Gastroesophageal sphincter (tissue), 4 donors: Measurements from ENCODE around the gene MMP14. TPM values are rescaled to one million over a fixed set of nuclear protein-coding genes. Genes with fewer than 3 reads are reported as not detected.
A peak's percentile ranks its signal among the peaks of the same experiment; 100 is the strongest.
"Not testable (repeated sequence)": the region's sequence is repeated elsewhere in the genome, so short reads cannot be mapped to it uniquely, and the experiment has no call there.

Source experiments
- ATAC-seq: fragments of 150-250 bp; one replicate; pipeline ENCODE4 v1.9.1; 2016; ENCODE audit warnings: mild to moderate bottlenecking, moderate library complexity
- H3K27ac ChIP-seq, 4 donors: fragments of 200-600 bp; sonication (generic) in 3 of 4; 1 replicate in 3 of 4; 2 replicates in 1 of 4; pipeline ENCODE4 v1.5.1; 2016 to 2019
- H3K27me3 ChIP-seq: fragments of 200-600 bp; sonication (generic); one replicate; pipeline ENCODE4 v1.5.1; 2019
- H3K36me3 ChIP-seq, 2 donors: fragments of 200-600 bp; sonication (generic); one replicate each; pipeline ENCODE4 v1.5.1; 2019; ENCODE audit warnings: control low read depth in 1 of 2
- H3K4me1 ChIP-seq, 3 donors: fragments of 200-600 bp; sonication (generic); 1 replicate in 2 of 3; 2 replicates in 1 of 3; pipeline ENCODE4 v1.5.1; 2016 to 2019; ENCODE audit warnings: control low read depth in 2 of 3
- H3K4me3 ChIP-seq, 2 donors: fragments of 200-600 bp; sonication (generic); one replicate each; pipeline ENCODE4 v1.5.1; 2019; ENCODE audit warnings: mild to moderate bottlenecking in 1 of 2, moderate library complexity in 1 of 2
- H3K9me3 ChIP-seq, 3 donors: fragments of 200-600 bp; sonication (generic); one replicate each; pipeline ENCODE4 v1.5.1; 2017 to 2019; ENCODE audit warnings: control low read depth in 2 of 3
- EP300 ChIP-seq: sonication (generic); formaldehyde crosslinking; IDR thresholded peaks from one replicate; pipeline ENCODE4 v1.6.1; 2017; ENCODE audit warnings: antibody characterized with exemption, mild to moderate bottlenecking
- POLR2A ChIP-seq, 2 donors: fragments of 450-650 bp; IDR thresholded peaks; one replicate each; pipeline ENCODE4 v1.6.1; 2017; ENCODE audit warnings: antibody characterized with exemption in 2 of 2, mild to moderate bottlenecking in 2 of 2, moderate library complexity in 1 of 2
- POLR2AphosphoS5 ChIP-seq: sonication (generic); formaldehyde crosslinking; IDR thresholded peaks from one replicate; pipeline ENCODE4 v1.6.1; 2017; ENCODE audit warnings: antibody characterized with exemption
- WGBS, 2 donors: methylation state at CpG; one replicate each; pipeline ENCODE4 v1.1.5; 2018; ENCODE audit warnings: low coverage in 1 of 2; 5-methylcytosine and 5-hydroxymethylcytosine counted together
- total RNA-seq, 4 donors: library from RNA; depleted of rRNA; stranded (reverse); fragments of >200 nt; gene quantifications; one replicate each; pipeline ENCODE4 v1.1.0, GENCODE V29; 2016
- TF ChIP-seq, protein P1 (sequence below), 4 experiments: fragments of 200-600 bp in 2 of 4; fragments of 450-650 bp in 2 of 4; sonication (generic) in 1 of 4; IDR thresholded peaks; one replicate each; pipeline ENCODE4 v1.5.1; 2017 to 2019; ENCODE audit warnings: antibody characterized with exemption in 4 of 4, mild to moderate bottlenecking in 2 of 4, moderate library complexity in 2 of 4

Gene MMP14
- total RNA-seq, 4 donors from 2014 or later, result 114 to 127 (median 123) TPM

- no peak for TF ChIP-seq POLR2A (IDR thresholded peaks at IDR 0.05)
- no peak for TF ChIP-seq POLR2AphosphoS5
- TF ChIP-seq EP300, result no peak
- TF ChIP-seq, protein P1, sequence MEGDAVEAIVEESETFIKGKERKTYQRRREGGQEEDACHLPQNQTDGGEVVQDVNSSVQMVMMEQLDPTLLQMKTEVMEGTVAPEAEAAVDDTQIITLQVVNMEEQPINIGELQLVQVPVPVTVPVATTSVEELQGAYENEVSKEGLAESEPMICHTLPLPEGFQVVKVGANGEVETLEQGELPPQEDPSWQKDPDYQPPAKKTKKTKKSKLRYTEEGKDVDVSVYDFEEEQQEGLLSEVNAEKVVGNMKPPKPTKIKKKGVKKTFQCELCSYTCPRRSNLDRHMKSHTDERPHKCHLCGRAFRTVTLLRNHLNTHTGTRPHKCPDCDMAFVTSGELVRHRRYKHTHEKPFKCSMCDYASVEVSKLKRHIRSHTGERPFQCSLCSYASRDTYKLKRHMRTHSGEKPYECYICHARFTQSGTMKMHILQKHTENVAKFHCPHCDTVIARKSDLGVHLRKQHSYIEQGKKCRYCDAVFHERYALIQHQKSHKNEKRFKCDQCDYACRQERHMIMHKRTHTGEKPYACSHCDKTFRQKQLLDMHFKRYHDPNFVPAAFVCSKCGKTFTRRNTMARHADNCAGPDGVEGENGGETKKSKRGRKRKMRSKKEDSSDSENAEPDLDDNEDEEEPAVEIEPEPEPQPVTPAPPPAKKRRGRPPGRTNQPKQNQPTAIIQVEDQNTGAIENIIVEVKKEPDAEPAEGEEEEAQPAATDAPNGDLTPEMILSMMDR (IDR thresholded peaks at IDR 0.05), result no peak
- peaks cover 3 to 62% (median 48%) of the 10 kb centered on the region in 3 donors for H3K4me1 ChIP-seq
- no peak overlapping the region for H3K4me3 ChIP-seq
- H3K27me3 ChIP-seq, result no peaks in the 10 kb centered on the region
- peak overlapping the region in 3 of 4 donors; percentile 54 to 90 (median 67) for H3K27ac ChIP-seq
- no peak for ATAC-seq
- H3K9me3 ChIP-seq, result no peaks in the 10 kb centered on the region
- no peaks in the 10 kb centered on the region for H3K36me3 ChIP-seq
- 78 to 100% methylated on average over 1 to 2 of the region's 2 CpGs for WGBS, 2 donors
These were observed 16.2 kb downstream of the MMP14 start for GRCh38 chr14:22852599-22852939.

DNA sequence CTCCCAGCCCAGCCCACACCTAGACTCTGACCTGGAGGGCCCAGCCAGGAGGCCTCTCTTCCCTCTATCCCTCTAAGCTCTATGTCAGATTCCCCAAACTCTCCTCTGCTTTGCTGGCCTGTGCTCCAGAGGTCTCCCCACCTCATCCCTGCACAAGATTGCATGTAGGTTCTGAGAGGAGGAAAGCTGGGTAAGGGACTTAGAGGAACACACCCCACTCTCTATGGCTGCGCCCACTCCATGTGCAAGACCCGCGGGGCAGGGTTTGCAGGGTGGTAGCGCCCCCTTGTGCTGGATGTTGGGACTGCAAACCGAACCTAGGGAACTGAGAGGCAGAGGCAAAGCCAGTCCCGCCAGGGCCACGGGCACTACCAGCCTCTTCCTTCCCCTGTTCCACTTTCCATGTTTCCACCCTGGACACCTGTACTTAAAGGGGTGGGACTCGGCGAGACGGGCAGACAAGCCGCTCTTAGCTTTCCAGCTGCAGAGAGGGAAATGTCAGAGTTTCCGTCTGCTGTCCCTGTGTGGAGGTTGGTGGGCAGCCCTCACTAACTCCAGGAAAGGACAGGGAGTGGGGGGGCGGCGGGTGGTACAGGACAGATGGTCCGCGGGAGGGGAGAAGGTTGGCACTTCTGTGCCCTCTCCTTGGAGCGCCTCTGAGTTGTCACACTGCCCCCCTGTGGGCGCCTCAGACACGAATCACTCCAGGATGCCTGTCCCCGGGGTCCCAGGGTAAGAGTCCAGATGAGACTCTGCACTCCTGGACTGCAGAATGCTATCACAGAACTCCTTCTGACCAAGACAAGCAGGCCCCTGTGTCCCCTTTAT lies 16.8 kb downstream of the MMP14 start:
- WGBS, 2 donors, result 0% methylated on average over 1 of the region's 20 CpGs; no CpG with 5 or more reads in 1 of the 2 donors
- Histone ChIP-seq H3K4me1 (peaks cover 3 to 56% (median 42%) of the 10 kb centered on the region in 3 donors), H3K27ac (peak overlapping the region in 3 of 4 donors; percentile 54 to 90 (median 67)), H3K36me3 (no peaks in the 10 kb centered on the region), H3K9me3 (no peaks in the 10 kb centered on the region), H3K4me3 (peak overlapping the region; percentile 24 to 48), H3K27me3 (no peaks in the 10 kb centered on the region)
- TF ChIP-seq POLR2AphosphoS5, result no peak
- TF ChIP-seq EP300, result no peak
- TF ChIP-seq POLR2A (IDR thresholded peaks at IDR 0.05), result no peak
- TF ChIP-seq, protein P1 (IDR thresholded peaks at IDR 0.05), result peak in 3 of 4 experiments; percentile 91 to 99 (median 98)
- ATAC-seq, result peak; percentile 29

DNA sequence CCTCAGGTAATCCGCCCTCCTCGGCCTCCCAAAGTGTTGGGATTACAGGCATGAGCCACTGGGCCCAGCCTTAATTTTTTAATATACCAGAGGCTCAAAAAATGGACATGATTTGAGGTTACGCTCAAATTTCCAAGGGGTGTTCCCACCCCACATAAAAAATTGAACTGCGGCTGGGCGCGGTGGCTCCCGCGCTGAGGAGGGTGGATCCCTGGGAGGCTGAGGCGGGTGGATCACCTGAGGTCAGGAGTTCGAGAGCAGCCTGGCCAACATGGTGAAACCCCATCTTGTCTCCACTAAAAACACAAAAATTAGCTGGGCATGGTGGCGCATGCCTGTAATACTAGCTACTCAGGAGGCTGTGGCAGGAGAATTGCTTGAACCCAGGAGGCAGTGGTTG lies 17.9 kb downstream of the MMP14 start:
- not testable (repeated sequence) for H3K27ac ChIP-seq, H3K36me3 ChIP-seq, H3K9me3 ChIP-seq, H3K4me3 ChIP-seq, H3K27me3 ChIP-seq, ATAC-seq
- 94 to 98% methylated on average over 5 to 8 of the region's 11 CpGs for WGBS, 2 donors
- H3K4me1 ChIP-seq, result peaks cover 3 to 44% (median 30%) of the 10 kb centered on the region in 3 donors

GRCh38 chr14:22854963-22855724 lies 18.8 kb downstream of the MMP14 start:
- no peak overlapping the region for H3K27ac ChIP-seq
- 84 to 94% methylated on average over 3 to 6 of the region's 8 CpGs for WGBS, 2 donors
- H3K27me3 ChIP-seq, result no peaks in the 10 kb centered on the region
- TF ChIP-seq, protein P1 (IDR thresholded peaks at IDR 0.05), result no peak
- TF ChIP-seq POLR2A (IDR thresholded peaks at IDR 0.05), result no peak
- TF ChIP-seq EP300, result no peak
- no peak for TF ChIP-seq POLR2AphosphoS5
- H3K4me1 ChIP-seq, result peaks cover 3 to 36% (median 22%) of the 10 kb centered on the region in 3 donors
- H3K4me3 ChIP-seq, result no peak overlapping the region
- ATAC-seq, result no peak
- H3K9me3 ChIP-seq, result no peaks in the 10 kb centered on the region
- no peaks in the 10 kb centered on the region for H3K36me3 ChIP-seq

GRCh38 chr14:22856428-22856827 lies 20.0 kb downstream of the MMP14 start:
- H3K9me3 ChIP-seq, result no peaks in the 10 kb centered on the region
- TF ChIP-seq, protein P1 (IDR thresholded peaks at IDR 0.05), result no peak
- TF ChIP-seq POLR2AphosphoS5 (no peak), POLR2A (IDR thresholded peaks at IDR 0.05) (no peak), EP300 (no peak)
- no peak for ATAC-seq
- no peak overlapping the region for H3K4me3 ChIP-seq
- no peak overlapping the region for H3K27ac ChIP-seq
- no peaks in the 10 kb centered on the region for H3K27me3 ChIP-seq
- 89 to 96% methylated on average over 2 to 5 of the region's 5 CpGs for WGBS, 2 donors
- peaks cover 0 to 23% (median 9%) of the 10 kb centered on the region in 3 donors for H3K4me1 ChIP-seq
- H3K36me3 ChIP-seq, result no peaks in the 10 kb centered on the region

DNA sequence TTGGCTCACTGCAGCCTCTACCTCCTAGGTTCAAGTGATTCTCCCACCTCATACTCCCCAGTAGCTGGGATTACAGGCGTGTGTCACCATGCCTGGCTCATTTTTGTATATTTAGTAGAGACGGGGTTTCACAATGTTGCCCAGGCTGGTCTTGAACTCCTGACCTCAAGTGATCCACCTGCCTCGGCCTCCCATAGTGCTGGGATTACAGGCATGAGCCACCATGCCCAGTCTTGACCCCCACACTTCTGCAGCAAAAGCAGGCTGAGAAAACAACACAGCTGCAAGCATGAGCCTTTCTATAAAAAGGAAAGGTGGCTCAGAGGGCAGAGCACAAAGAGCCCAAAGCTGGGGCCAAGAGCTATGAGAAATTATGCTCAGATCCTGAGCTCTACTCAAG lies 24.0 kb downstream of the MMP14 start:
- not testable (repeated sequence) for H3K27ac ChIP-seq, H3K4me1 ChIP-seq, H3K27me3 ChIP-seq, H3K36me3 ChIP-seq, H3K9me3 ChIP-seq, ATAC-seq, H3K4me3 ChIP-seq
- 72 to 77% methylated on average over 2 to 3 of the region's 3 CpGs for whole genome bisulfite sequencing, 2 donors
